K562 (cell line): Measurements from ENCODE around the gene ZMYM2. TPM values are rescaled to one million over a fixed set of nuclear protein-coding genes. Genes with fewer than 3 reads are reported as not detected.

Source experiments
- CCAR2 ChIP-seq: fragments of 200-400 bp; formaldehyde crosslinking; IDR thresholded peaks from 2 replicates; pipeline ENCODE4 v1.6.1; 2017; ENCODE audit warnings: mild to moderate bottlenecking, low read depth, low read length
- CHD1 ChIP-seq: fragments of 200-600 bp; sonication (generic); IDR thresholded peaks from one replicate; pipeline ENCODE4 v1.6.1; 2012; ENCODE audit warnings: mild to moderate bottlenecking, moderate library complexity, low read length, inconsistent platforms
- FOXA1 ChIP-seq: fragments of 450-650 bp; IDR thresholded peaks from 2 replicates; pipeline ENCODE4 v1.6.1; 2016; ENCODE audit warnings: mild to moderate bottlenecking, borderline replicate concordance
- FOXP1 ChIP-seq: sonication (generic); formaldehyde crosslinking; IDR thresholded peaks from 2 replicates; pipeline ENCODE4 v1.8.0; 2022; ENCODE audit warnings: mild to moderate bottlenecking, missing genetic modification reagents
- MTF1 ChIP-seq: fragments of 250-450 bp; sonication (Bioruptor Pico); IDR thresholded peaks from 2 replicates; pipeline ENCODE4 v1.9.0; 2021; ENCODE audit warnings: moderate library complexity, mild to moderate bottlenecking, inconsistent platforms, borderline replicate concordance
- NEUROD1 ChIP-seq: fragments of 150-350 bp; IDR thresholded peaks from 2 replicates; pipeline ENCODE4 v1.6.1; 2014; ENCODE audit warnings: borderline replicate concordance, low read length, low read depth; ENCODE audit not compliant: partially characterized antibody
- RBM34 ChIP-seq: fragments of 200-400 bp; formaldehyde crosslinking; IDR thresholded peaks from 2 replicates; pipeline ENCODE4 v1.6.1; 2018; ENCODE audit warnings: low read length, borderline replicate concordance; ENCODE audit not compliant: insufficient read depth
- ZNF398 ChIP-seq: fragments of 250-450 bp; sonication (Bioruptor Pico); IDR thresholded peaks from 2 replicates; pipeline ENCODE4 v1.8.0; 2021; ENCODE audit warnings: moderate library complexity, mild to moderate bottlenecking, inconsistent platforms
- polyA plus RNA-seq, 8 experiments: library from polyadenylated mRNA; depleted of rRNA in 4 of 8; stranded (reverse) in 5 of 8; unstranded in 3 of 8; fragments of >200 nt; fragmentation: Nextera tagmentation in 2 of 8; fragmentation: Illumina TruSeq in 1 of 8; extraction: Ambion mirVana in 2 of 8; extraction: Trizol in 1 of 8; gene quantifications; 2 replicates each; pipeline versions ENCODE4 v1.2.1 to v1.2.3, GENCODE V29; 2011 to 2014; ENCODE audit warnings: inconsistent platforms in 1 of 8, missing spikeins in 1 of 8
- total RNA-seq, 7 experiments: library from RNA; depleted of rRNA in 6 of 7; stranded (reverse); fragments of >200 nt in 6 of 7; fragmentation: Illumina TruSeq in 2 of 7; extraction: Trizol in 2 of 7; gene quantifications; 2 replicates each; pipeline versions ENCODE4 v1.2.1 to v1.2.3, GENCODE V29; 2011 to 2021; ENCODE audit warnings: low replicate concordance in 1 of 7
- TF ChIP-seq, protein P1 (sequence below), 2 experiments: fragments of 450-650 bp in 1 of 2; sonication (generic) in 1 of 2; formaldehyde crosslinking in 1 of 2; IDR thresholded peaks; 2 replicates each; pipeline versions ENCODE4 v1.7.1 to v1.9.0; 2016 to 2022; ENCODE audit warnings: inconsistent platforms in 1 of 2, mild to moderate bottlenecking in 1 of 2, missing genetic modification reagents in 1 of 2
- TF ChIP-seq, protein P2 (sequence below): sonication (generic); formaldehyde crosslinking; IDR thresholded peaks from 2 replicates; pipeline ENCODE4 v1.8.0; 2023; ENCODE audit warnings: missing genetic modification reagents, mild to moderate bottlenecking, borderline replicate concordance

The ZMYM2 gene
- total and polyA plus RNA-seq, 9 of the 15 experiments (the other 6 are each of a cell fraction or from before 2014, with no cell fraction given): 5.0 to 48.8 (median 26.8) TPM

- TF ChIP-seq, protein P1, sequence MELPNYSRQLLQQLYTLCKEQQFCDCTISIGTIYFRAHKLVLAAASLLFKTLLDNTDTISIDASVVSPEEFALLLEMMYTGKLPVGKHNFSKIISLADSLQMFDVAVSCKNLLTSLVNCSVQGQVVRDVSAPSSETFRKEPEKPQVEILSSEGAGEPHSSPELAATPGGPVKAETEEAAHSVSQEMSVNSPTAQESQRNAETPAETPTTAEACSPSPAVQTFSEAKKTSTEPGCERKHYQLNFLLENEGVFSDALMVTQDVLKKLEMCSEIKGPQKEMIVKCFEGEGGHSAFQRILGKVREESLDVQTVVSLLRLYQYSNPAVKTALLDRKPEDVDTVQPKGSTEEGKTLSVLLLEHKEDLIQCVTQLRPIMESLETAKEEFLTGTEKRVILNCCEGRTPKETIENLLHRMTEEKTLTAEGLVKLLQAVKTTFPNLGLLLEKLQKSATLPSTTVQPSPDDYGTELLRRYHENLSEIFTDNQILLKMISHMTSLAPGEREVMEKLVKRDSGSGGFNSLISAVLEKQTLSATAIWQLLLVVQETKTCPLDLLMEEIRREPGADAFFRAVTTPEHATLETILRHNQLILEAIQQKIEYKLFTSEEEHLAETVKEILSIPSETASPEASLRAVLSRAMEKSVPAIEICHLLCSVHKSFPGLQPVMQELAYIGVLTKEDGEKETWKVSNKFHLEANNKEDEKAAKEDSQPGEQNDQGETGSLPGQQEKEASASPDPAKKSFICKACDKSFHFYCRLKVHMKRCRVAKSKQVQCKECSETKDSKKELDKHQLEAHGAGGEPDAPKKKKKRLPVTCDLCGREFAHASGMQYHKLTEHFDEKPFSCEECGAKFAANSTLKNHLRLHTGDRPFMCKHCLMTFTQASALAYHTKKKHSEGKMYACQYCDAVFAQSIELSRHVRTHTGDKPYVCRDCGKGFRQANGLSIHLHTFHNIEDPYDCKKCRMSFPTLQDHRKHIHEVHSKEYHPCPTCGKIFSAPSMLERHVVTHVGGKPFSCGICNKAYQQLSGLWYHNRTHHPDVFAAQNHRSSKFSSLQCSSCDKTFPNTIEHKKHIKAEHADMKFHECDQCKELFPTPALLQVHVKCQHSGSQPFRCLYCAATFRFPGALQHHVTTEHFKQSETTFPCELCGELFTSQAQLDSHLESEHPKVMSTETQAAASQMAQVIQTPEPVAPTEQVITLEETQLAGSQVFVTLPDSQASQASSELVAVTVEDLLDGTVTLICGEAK (IDR thresholded peaks at IDR 0.05): 0 out of 2 replicates have a peak, but pooled peaks have one; percentile 38
- TF ChIP-seq, protein P1 (CRISPR knock-in tag; IDR thresholded peaks at IDR 0.05): no peak
- TF ChIP-seq RBM34: no peak
- TF ChIP-seq ZNF398 (CRISPR knock-in tag): no peak
- no peak for TF ChIP-seq NEUROD1
- TF ChIP-seq FOXA1: no peak
- no peak for TF ChIP-seq MTF1 (CRISPR knock-in tag)
- TF ChIP-seq CHD1: no peak
- no peak for TF ChIP-seq CCAR2
- no peak for TF ChIP-seq FOXP1
- TF ChIP-seq, protein P2, sequence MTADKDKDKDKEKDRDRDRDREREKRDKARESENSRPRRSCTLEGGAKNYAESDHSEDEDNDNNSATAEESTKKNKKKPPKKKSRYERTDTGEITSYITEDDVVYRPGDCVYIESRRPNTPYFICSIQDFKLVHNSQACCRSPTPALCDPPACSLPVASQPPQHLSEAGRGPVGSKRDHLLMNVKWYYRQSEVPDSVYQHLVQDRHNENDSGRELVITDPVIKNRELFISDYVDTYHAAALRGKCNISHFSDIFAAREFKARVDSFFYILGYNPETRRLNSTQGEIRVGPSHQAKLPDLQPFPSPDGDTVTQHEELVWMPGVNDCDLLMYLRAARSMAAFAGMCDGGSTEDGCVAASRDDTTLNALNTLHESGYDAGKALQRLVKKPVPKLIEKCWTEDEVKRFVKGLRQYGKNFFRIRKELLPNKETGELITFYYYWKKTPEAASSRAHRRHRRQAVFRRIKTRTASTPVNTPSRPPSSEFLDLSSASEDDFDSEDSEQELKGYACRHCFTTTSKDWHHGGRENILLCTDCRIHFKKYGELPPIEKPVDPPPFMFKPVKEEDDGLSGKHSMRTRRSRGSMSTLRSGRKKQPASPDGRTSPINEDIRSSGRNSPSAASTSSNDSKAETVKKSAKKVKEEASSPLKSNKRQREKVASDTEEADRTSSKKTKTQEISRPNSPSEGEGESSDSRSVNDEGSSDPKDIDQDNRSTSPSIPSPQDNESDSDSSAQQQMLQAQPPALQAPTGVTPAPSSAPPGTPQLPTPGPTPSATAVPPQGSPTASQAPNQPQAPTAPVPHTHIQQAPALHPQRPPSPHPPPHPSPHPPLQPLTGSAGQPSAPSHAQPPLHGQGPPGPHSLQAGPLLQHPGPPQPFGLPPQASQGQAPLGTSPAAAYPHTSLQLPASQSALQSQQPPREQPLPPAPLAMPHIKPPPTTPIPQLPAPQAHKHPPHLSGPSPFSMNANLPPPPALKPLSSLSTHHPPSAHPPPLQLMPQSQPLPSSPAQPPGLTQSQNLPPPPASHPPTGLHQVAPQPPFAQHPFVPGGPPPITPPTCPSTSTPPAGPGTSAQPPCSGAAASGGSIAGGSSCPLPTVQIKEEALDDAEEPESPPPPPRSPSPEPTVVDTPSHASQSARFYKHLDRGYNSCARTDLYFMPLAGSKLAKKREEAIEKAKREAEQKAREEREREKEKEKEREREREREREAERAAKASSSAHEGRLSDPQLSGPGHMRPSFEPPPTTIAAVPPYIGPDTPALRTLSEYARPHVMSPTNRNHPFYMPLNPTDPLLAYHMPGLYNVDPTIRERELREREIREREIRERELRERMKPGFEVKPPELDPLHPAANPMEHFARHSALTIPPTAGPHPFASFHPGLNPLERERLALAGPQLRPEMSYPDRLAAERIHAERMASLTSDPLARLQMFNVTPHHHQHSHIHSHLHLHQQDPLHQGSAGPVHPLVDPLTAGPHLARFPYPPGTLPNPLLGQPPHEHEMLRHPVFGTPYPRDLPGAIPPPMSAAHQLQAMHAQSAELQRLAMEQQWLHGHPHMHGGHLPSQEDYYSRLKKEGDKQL (CRISPR knock-in tag): no peak
Measured at GRCh38 chr13:19982447-19983043, 24.0 kb downstream of the ZMYM2 start (continued).
